Prostate gland (tissue), 2 donors: ENCODE measurements around the gene SBK2. TPM values are rescaled to one million over a fixed set of nuclear protein-coding genes. Genes with fewer than 3 reads are reported as not detected.

Source experiments
- DNase-seq: peaks from one replicate; pipeline ENCODE4 v3.0.0-alpha.2; 2019; ENCODE audit warnings: low spot score
- H3K27ac ChIP-seq, 2 donors: fragments of 200-600 bp; sonication (generic); 2 replicates each; pipeline ENCODE4 v1.5.1; 2017 to 2019
- H3K27me3 ChIP-seq: fragments of 200-600 bp; sonication (generic); replicated peaks from 2 replicates; pipeline ENCODE4 v1.5.1; 2019; ENCODE audit not compliant: insufficient read depth
- H3K36me3 ChIP-seq, 2 donors: fragments of 200-600 bp; sonication (generic); 1 replicate in 1 of 2; 2 replicates in 1 of 2; pipeline versions ENCODE4 v1.5.1 to v1.8.1; 2017 to 2019
- H3K4me1 ChIP-seq: fragments of 200-600 bp; sonication (generic); replicated peaks from 2 replicates; pipeline ENCODE4 v1.5.1; 2019
- H3K4me3 ChIP-seq, 2 donors: fragments of 200-600 bp; sonication (generic); 2 replicates each; pipeline ENCODE4 v1.5.1; 2017 to 2019
- H3K9me3 ChIP-seq: fragments of 200-600 bp; sonication (generic); 2 replicates; pipeline ENCODE4 v1.5.1; 2017
- POLR2A ChIP-seq: fragments of 450-650 bp; IDR thresholded peaks from one replicate; pipeline ENCODE4 v1.6.1; 2016; ENCODE audit warnings: antibody characterized with exemption, mild to moderate bottlenecking
- POLR2AphosphoS5 ChIP-seq: sonication (generic); formaldehyde crosslinking; IDR thresholded peaks from one replicate; pipeline ENCODE4 v1.6.1; 2017; ENCODE audit warnings: antibody characterized with exemption
- WGBS: methylation state at CpG from one replicate; pipeline ENCODE4 v1.1.5; 2018; 5-methylcytosine and 5-hydroxymethylcytosine counted together
- intact Hi-C: fragments of 100-400 bp; cut with DNase I; formaldehyde crosslinking; loops from one replicate; pipeline ENCODE4 v1.14.2; 2022
- total RNA-seq, 2 donors: library from RNA; depleted of rRNA; stranded (reverse); fragments of >200 nt; gene quantifications; one replicate each; pipeline ENCODE4 v1.1.0, GENCODE V29; 2016
- TF ChIP-seq, protein P1 (sequence below), 4 experiments: fragments of 200-600 bp in 2 of 4; fragments of 450-650 bp in 2 of 4; sonication (generic) in 2 of 4; IDR thresholded peaks; 1 replicate in 3 of 4; 2 replicates in 1 of 4; pipeline ENCODE4 v1.5.1; 2016 to 2019; ENCODE audit warnings: antibody characterized with exemption in 4 of 4, mild to moderate bottlenecking in 2 of 4, moderate library complexity in 2 of 4

Gene SBK2
- total RNA-seq, 2 donors from 2014 or later: not detected

- intact Hi-C loops: no loop called here
- DNase-seq: no peak
- H3K9me3 ChIP-seq: no peaks in the 10 kb centered on the region
- no peak overlapping the region for H3K27ac ChIP-seq
- peaks cover 5% of the 10 kb centered on the region for H3K4me1 ChIP-seq
- 91% methylated on average over 26 of the region's 26 CpGs for WGBS
- TF ChIP-seq POLR2A (no peak), POLR2AphosphoS5 (no peak)
- TF ChIP-seq, protein P1, sequence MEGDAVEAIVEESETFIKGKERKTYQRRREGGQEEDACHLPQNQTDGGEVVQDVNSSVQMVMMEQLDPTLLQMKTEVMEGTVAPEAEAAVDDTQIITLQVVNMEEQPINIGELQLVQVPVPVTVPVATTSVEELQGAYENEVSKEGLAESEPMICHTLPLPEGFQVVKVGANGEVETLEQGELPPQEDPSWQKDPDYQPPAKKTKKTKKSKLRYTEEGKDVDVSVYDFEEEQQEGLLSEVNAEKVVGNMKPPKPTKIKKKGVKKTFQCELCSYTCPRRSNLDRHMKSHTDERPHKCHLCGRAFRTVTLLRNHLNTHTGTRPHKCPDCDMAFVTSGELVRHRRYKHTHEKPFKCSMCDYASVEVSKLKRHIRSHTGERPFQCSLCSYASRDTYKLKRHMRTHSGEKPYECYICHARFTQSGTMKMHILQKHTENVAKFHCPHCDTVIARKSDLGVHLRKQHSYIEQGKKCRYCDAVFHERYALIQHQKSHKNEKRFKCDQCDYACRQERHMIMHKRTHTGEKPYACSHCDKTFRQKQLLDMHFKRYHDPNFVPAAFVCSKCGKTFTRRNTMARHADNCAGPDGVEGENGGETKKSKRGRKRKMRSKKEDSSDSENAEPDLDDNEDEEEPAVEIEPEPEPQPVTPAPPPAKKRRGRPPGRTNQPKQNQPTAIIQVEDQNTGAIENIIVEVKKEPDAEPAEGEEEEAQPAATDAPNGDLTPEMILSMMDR (IDR thresholded peaks at IDR 0.05): no peak
- no peaks in the 10 kb centered on the region for H3K36me3 ChIP-seq
- no peaks in the 10 kb centered on the region for H3K27me3 ChIP-seq
- no peak overlapping the region for H3K4me3 ChIP-seq
Measured at GRCh38 chr19:55530996-55531395, 5.9 kb downstream of the SBK2 start.

DNA sequence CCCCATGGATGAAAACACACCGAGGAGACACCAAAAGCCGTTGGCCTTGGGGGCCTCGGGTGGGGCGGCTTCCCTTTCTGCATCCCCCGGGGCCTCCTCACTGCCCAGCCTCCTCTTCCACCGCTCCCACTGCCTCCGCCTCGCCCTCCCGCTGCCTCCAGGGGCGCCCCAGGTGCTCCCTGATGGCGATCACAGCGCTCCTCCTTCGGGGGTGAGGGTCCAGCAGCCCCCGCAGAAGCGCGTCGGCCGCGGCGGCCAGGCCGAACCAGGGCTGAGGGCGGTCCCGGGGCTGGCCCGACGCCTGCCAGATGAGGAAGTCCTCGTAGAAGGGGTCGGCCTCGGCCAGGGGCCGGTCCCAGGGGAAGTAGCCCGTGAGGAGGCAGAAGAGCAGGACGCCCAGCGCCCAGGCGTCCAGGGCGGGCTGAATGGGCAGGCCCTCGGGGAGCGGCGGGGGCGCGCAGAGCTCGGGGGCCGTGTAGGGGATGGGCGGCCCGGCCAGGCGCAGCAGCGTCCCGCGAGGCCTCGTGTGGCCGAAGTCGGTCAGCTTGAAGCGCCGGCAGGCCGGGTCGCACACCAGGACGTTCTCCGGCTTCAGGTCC lies 7.2 kb downstream of the SBK2 start:
- H3K27me3 ChIP-seq: no peaks in the 10 kb centered on the region
- no peaks in the 10 kb centered on the region for H3K9me3 ChIP-seq
- WGBS: 91% methylated on average over 55 of the region's 56 CpGs
- no peak overlapping the region for H3K4me3 ChIP-seq
- H3K36me3 ChIP-seq: no peaks in the 10 kb centered on the region
- H3K27ac ChIP-seq: no peak overlapping the region
- H3K4me1 ChIP-seq: peaks cover 5% of the 10 kb centered on the region
- no peak for TF ChIP-seq POLR2AphosphoS5
- TF ChIP-seq, protein P1 (IDR thresholded peaks at IDR 0.05): no peak
- TF ChIP-seq POLR2A: no peak
- no peak for DNase-seq
- intact Hi-C loops: no loop called here

GRCh38 chr19:55528030-55528803 lies 8.7 kb downstream of the SBK2 start:
- 24% methylated on average over 15 of the region's 15 CpGs for WGBS
- Histone ChIP-seq H3K27ac (no peak overlapping the region), H3K4me1 (peaks cover 5% of the 10 kb centered on the region), H3K4me3 (no peak overlapping the region), H3K36me3 (no peaks in the 10 kb centered on the region), H3K9me3 (no peaks in the 10 kb centered on the region), H3K27me3 (no peaks in the 10 kb centered on the region)
- TF ChIP-seq POLR2AphosphoS5 (no peak), POLR2A (no peak)
- TF ChIP-seq, protein P1 (IDR thresholded peaks at IDR 0.05): no peak
- DNase-seq: no peak
- intact Hi-C loops: no loop called here

GRCh38 chr19:55527197-55528029 lies 9.5 kb downstream of the SBK2 start:
- H3K9me3 ChIP-seq: no peaks in the 10 kb centered on the region
- WGBS: 80% methylated on average over 22 of the region's 22 CpGs
- intact Hi-C loops: no loop called here

More at GRCh38 chr19:55527197-55528029, 9.5 kb downstream of the SBK2 start:
- Histone ChIP-seq H3K27ac (no peak overlapping the region), H3K27me3 (no peaks in the 10 kb centered on the region), H3K36me3 (no peaks in the 10 kb centered on the region), H3K4me3 (no peak overlapping the region), H3K4me1 (peaks cover 5% of the 10 kb centered on the region)
- no peak for DNase-seq
- TF ChIP-seq POLR2A (no peak), POLR2AphosphoS5 (no peak)
- TF ChIP-seq, protein P1 (IDR thresholded peaks at IDR 0.05): no peak
